Activated T-cell treated with anti-CD3 and anti-CD28 coated beads for 48 hours (primary cell): ENCODE data around the gene PDSS2.
"Not testable (repeated sequence)": the region's sequence is repeated elsewhere in the genome, so short reads cannot be mapped to it uniquely, and the experiment has no call there.

Experiments
- DNase-seq: peaks from one replicate; pipeline ENCODE4 v3.0.0-alpha.2; 2020; ENCODE audit warnings: low read depth

The PDSS2 gene

DNA sequence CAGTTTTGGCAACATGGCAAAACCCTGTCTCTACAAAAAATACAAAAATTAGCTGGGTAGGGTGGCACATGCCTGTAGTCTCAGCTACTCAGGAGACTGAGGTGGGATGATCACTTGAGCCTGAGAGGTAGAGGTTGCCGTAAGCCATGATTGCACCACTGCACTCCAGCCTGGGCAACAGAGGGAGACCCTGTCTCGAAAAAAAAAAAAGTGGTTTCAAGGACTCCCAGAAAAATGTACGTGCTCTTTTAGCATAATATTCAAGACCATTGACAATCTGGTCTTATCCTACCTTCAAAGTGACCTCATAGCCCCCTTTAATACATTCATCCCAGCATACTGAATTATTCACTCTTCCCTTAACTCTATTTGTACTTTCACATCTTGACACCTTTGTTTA lies 16.0 kb upstream of the PDSS2 start:
- not testable (repeated sequence) for DNase-seq

DNA sequence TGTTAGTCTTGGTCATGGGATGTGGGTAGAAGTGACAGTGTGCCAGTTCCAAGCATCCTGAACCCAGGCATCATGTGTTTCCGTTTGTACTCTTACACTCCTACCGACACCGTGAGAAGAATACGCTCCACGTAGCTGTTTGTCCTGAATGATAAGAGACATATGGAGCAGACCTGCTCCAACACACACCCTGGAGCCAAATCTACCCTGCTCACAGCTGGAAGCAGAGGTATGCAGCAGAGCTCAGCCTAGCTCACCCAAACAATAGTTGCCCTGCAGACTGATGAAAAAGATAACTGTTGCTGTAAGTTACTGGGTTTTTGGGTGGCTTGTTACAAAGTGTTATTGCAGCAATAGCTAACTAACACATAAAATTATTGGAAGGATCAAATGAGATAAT lies 14.3 kb upstream of the PDSS2 start:
- no peak for DNase-seq

DNA sequence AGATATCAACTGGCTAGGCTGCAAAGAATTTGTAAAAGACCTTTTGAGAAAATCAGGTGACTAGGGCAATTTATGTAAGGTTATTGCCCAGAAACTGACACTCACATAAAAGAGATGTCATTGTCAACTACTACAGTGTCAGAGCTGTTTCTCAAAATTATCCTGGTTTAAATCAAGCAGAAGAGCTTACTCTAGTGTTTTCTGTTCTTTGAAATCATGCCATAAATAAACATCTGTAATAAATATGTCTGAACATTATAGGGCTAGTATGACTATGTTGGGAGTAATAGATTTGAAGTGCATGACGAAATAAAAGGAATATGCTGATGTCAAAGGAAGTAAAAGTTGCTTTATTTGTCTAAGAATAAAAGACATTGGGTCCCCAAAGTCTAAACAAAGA lies 11.0 kb upstream of the PDSS2 start:
- no peak for DNase-seq

DNA sequence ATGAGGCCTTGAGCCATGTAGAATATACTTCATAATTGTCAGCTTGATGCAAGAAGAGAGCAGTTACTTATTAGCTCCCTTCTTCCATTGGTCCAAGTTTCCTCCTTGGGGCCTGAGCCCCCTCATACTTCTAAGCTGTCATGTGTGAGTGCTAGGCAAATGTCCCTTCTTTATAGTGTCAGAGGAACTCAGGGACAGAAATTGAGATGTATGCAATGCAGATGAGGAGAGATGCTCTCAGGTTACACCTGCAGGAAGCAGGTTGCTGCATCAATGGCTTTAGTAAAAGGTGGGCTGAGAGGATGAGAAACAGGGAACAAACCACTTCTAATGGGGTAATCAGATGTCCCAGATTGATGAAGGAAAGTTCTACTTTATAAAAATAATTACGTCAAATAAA lies 6.7 kb upstream of the PDSS2 start:
- DNase-seq, result no peak

DNA sequence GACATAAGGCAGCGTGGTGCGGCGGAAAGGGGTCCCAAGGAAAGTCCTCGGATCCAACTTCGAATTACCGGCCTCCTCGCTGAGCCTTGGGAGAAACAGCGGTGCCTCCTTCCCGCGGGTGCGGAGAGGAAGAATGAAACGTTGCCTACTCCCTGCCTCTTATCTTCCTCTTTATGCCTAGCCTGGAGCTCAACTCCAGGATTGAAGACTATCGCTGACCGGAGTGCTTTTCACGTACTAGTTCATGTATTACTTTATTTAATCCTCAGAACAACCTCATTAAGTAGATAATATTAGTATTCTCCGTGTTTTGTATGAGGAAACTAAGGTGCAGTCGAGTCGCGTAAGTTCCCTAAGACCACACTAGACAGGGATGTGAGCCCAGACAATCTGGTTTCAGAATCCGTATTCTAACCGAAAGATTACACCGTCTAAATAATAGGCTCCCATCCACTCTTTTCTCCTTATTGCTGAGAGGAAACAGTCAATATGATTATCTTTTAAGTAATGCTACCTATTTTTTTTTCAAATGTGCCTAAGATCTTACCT lies 793 bp upstream of the PDSS2 start:
- DNase-seq, result no peak

DNA sequence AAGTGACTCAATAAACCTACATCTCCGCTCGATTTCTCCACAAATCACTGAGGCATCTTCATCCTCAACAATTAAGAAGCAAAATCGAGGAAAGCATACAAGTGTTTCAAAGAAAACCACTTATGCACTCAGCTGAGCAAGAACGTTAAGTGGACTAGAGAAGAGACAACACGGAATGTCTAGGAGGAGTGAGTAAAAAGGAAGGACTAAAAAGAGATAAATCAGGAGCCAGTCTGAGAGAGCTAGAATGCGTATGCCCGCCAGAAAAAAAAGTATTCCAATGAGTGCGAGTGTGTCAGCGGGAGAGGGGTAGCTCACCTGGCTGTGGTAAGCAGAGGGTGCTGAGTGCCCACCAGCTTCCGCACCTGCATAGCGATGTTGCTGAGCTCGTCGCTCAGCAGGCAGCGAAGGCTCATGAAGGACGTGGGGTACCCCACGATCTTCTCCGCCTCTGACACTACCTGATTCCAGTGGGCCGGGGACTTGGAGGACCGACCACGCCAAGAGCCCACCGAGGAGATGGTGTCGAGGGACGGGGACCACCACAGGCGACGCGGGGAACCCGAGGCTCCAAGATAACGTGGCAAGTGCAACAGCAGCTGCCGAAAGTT lies 587 bp downstream of the PDSS2 start:
- DNase-seq, result peak; percentile 35

DNA sequence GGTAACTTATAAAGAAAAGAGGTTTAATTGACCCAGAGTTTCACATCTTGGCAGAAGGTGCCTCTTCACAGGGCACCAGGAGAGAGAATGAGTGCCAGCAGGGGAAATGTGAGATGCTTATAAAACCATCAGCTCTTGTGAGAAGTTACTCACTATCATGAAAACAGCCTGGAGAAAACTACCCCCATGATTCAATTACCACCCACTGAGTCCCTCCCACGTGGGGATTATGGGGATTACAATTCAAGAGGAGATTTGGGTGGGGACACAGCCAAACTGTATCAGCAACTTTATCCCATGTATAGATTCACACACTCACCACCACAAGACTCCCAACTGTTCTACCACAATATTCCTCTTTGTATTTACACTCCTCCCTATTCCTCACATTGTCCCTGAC lies 10.6 kb downstream of the PDSS2 start:
- DNase-seq, result no peak

DNA sequence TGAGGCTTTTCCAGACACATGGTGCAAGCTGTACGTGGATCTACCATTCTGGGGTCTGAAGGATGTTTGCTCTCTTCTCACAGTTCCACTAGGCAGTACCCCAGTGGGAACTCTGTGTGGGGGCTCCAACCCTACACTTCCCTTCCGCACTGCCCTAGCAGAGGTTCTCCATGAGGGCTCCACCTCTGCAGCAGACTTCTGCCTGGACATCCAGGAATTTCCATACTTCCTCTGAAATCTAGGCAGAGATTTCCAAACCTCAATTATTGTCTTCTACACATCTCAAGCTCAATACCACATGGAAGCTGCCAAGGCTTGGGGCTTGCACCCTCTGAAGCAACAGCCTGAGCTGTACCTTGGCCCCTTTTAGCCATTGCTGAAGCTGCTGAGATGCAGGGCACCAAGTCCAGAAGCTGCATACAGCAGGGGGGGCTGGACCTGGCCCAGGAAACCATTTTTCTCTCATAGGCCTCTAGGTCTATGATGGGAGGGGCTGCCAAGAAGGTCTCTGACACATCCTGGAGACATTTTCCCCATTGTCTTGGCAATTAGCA lies 11.6 kb downstream of the PDSS2 start:
- no peak for DNase-seq

DNA sequence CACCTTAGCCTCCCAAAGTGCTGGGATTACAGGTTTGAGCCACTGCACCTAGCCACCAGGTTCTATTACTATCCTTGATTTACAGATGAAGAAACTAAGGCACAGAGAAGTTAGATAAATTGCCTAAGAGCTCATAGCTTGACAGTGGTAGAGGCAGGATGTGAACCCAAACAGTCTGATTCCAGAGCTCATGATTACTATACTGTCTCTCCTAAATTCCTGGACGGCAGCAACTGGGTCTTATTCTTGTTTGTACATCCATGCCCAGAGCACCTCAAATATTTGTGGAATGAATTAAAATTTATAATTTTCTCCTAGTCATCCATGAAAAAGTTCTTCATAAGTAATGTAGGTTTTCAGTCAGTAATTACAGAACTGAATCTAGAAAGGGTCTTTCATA lies 15.1 kb downstream of the PDSS2 start:
- DNase-seq, result no peak

DNA sequence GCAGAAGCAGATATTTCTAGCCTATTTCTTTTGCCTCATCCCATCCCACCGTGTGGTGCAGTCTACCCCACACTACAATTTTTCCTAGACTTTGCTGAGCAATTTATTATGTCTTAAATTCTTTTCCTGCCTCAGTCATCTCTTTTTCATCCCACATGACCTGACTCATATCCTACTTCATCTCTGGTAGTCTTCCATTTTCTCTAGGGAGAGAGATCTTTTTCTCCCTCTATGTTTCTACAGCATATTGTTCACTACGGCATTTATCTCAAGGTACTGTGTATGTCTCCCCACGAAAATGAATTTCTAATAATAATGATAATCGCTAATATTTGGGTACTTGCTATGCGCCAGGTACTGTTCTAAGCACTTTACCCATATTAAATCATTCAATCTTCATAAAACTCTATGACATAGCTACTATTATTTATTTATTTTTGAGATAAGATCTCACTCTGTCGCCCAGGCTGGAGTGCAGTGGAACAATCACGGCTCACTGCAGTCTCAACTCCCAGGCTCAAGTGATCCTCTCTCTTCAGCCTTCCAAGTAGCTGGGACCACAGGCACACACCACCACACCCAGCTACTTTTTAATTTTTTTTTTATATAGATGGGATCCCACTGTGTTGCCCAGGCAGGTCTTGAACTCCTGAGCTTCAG lies 15.6 kb downstream of the PDSS2 start:
- DNase-seq, result no peak

DNA sequence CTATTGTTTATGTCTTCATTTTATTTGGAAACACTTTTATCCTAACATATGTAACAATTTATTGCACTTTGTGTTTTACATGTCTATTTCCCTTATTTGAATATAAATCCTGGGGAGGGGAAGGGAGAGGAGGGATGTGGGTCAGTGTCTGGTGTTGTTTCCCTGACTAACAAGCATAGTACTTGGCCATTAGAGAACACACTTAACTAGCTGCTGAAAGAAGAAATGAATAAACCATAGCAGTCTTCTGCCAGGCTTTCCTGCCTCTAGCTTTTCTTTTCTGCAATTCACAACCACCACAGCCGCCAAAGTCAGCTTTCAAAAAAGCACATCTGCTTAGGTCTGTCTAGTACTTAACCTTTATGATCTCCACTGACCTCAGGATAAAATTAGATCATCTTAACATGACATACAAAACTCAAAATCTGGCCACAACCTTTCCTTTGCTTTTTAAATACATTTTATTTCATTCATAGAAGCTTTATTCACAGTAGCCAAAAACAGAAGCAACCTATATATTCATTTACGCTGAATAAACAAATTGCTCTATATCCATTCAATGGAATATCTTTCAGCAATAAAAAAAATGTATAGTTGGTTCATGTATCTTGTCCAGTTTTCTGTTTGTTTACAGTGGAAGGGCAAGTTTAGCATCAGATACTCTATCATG lies 16.3 kb downstream of the PDSS2 start:
- no peak for DNase-seq

DNA sequence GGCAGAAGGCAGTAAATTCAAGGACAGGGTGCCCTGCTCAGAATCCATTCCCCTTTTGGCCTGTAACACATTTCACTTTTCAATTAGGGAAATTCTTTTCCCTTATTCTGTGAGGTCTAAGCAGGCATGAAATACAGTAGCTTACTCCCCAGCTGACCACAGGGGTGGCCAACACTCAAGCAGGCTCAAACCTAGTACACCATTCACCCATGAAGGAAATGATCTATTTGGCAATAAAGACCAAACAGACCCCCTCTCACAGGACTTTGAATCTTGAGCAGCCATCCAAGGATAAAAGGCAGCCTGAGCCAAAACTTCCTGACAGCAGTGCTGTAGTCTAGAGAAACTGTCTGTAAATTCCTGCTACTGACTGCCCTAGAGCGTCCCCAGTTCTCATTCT lies 17.7 kb downstream of the PDSS2 start:
- no peak for DNase-seq

DNA sequence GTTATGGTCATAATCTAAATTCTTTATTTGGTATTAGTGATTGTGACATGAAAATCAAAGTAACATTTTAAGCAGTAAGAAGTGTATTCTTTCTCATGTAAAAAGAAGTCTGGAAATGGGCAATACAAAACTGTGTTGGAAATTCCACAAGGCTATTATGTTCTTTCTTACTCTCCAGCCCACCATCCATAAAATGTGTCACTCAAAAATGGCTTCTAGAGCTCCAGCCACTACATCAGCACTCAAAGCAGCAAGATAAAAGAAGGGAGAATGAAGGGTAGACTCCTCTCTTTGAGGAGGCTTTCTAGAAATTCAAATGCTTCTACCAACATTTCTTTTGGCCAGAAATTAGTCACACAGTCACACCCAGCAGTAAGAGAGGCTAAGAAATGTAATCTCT lies 18.4 kb downstream of the PDSS2 start:
- DNase-seq, result no peak

DNA sequence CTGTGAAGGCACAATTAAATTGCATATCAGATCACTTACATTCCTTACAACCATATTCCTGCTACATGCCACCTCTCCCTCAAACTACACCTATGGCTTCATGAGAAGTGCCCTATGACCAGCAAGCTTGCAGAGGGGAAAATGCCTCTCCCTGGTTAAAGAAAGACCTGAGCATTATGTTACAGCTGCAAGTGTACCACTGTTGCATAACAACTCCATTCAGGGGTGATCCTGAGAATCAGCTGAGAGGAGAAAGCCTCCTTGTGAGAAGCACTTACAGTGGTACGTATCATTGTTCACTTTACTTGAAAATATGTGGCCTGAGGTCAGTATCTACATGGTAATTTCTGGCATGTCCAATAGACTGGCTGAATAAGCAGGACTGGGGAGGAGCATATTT lies 20.0 kb downstream of the PDSS2 start:
- no peak for DNase-seq

DNA sequence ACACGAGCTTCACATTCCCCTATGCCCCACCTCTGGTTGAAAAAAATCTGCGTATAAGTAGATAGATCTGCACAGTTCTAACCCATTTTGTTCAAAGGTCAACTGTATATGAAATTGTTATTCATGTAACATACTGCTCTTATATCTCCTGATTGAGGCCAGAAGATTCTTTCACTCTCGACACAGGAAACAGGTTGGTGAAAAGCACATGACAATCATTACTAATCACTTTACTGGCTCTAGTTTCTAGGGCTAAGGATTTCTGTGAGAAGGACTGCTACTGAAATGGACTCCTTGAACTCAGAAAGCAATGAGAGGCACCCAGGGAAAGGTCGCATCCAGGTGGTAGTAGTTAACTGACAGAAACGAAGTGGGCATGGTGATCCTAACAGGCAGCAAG lies 21.7 kb downstream of the PDSS2 start:
- DNase-seq, result no peak

DNA sequence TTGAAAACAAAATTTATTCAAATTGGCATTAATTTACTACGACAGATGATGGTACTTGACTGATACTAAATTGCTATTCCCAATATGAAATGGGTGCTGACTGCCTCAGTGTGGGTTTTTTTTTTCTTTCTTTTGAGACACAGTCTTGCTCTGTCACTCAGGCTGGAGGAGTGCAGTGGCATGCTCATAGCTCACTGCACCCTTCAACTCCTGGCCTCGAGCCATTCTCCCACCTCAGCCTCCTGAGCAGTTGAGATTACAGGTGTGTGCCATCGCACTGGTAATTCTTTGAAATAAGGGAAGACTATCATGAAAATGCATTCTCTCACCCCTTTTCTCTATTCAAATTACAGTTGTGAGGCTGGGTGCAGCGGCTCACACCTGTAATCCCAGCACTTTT lies 22.5 kb downstream of the PDSS2 start:
- no peak for DNase-seq

DNA sequence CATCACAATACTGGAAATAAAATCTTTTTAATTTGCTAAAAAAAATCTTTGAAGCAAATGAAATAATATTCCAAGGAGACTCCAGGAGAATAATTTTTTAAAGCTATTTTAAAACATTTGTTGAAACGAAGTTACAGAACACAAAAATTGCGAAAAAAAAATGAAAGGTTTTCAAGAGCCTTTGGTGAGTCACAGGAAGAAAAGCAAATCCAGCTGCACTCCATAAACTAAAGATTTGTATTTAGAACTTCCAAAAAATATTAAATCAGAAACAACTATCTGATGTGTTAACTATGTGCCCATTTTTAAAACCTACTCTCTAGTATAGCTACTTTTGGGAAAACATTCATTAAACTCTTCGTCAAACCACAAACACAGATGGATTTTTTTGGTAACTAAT lies 23.6 kb downstream of the PDSS2 start:
- no peak for DNase-seq

DNA sequence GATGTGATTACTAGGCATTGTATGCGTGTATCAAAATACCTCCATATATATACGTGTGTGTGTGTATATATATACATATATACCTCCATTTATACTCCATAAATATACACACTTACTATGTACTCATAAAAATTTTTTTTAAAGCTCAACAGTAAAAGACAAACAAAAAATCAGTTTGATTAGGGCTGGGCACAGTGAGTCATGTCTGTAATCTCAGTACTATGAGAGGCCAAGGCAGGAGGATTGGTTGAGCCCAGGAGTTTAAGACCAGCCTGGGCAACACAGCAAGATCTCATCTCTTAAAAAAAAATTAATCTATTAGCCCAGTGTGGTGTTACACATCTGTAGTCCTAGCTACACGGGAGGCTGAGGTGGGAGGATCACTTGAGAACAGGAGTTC lies 24.6 kb downstream of the PDSS2 start:
- no peak for DNase-seq

DNA sequence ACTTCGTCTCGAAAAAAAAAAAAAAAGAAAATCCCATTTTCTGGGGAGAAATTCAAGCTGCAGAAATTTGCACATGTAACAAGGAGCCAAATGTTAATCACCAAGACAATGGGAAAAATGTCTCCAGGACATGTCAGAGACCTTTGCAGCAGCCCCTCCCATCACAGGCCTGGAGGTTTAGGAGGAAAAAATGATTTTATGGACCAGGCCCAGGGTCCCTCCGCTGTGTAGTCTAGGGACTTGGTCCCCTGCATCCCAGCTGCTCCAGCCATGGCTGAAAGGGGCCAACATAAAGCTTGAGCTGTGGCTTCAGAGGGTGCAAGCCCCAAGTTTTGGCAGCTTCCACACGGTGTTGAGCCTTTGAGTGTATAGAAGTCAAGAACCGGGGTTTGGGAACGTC lies 33.4 kb downstream of the PDSS2 start:
- not testable (repeated sequence) for DNase-seq

DNA sequence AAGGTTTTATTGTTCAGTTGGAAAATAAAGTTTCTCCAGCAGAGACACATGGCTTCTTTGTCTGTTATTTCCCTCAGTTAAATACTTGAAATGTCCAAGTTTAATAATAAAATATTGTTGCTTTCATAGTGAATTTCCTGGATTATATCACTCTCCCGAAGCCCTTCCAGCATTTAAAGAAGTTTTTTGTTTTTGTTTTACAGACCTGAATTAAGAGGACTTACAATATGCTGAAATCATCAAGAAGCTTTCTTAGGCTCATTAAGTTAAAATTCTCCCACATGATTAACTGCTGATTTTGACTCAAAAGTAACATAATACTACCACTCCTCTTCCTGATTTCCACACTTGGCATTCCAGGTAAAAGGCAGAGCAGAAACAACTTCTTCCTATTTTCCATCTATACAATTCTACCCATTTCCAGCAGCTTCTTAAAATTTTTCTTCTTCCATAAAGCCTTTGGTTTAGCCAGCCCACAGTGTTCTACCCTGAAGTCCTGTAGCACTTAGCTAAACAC lies 35.8 kb downstream of the PDSS2 start:
- DNase-seq, result no peak

DNA sequence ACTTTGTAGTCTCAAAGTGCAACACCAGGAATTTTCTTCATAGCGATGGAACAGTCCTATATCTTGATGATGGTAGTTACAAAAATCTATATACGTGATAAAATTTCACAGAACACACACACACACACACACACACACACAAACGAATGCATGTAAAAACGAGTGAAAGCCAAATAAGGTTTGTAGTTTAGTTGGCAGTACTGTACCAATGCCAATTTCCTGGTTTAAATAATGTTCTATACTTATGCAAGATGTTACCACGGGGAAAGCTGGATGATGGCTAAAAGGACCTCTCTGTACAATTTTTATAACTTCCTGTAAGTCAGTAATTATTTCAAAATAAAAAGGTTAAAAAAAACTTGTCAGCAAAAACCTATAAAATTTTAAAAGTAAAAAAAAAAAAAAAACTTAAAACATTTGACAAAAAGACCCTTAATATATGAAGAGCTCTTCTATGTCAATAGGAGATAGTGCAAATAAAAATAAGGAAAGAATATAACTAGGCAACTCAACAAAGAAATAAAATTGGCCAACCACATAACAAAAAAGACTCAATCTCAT lies 37.6 kb downstream of the PDSS2 start:
- no peak for DNase-seq

DNA sequence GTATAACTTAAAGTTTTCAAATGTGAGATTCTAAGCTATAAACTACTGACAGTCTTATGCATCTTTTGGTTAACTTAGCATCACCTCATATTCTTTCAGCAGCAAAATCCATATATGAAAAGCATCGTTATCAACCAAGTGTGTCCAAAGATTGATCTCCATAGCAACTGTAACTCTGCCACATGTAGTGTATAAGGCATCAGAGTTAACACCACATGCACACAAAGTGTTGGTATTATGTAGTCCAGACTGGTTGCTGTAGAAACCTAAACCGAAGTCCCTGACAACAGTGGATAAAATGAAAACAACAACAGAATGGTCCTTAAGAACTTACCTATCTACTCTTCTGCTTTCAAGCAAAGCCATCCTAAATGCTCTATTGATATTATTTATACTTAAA lies 39.6 kb downstream of the PDSS2 start:
- no peak for DNase-seq

DNA sequence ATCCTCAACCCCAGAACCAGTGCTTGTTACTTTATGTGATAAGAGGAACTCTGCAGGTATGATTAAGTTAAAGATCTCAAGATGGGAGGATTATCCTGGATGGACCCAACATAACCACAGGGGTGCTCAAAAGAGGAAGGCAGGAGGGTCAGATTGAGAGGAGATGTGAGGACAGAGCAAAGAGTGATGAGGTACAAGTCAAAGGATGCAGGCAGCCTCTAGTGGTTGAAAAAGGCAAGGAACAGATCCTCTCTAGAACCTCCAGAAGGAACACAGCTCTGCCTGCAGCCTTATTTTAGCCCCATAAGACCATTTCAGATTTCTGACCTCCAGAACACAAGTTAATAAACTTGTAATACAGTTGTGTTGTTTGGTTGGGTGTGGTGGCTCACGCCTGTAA lies 41.2 kb downstream of the PDSS2 start:
- no peak for DNase-seq
